ENCODE measurements around the gene AURKA. TPM values are rescaled to one million over a fixed set of nuclear protein-coding genes. Genes with fewer than 3 reads are reported as not detected.

Gene AURKA
- total and polyA plus RNA-seq, 9 of the 15 experiments (the other 6 are each of a cell fraction or from before 2014, with no cell fraction given): 72.7 to 162 (median 113) TPM

DNA sequence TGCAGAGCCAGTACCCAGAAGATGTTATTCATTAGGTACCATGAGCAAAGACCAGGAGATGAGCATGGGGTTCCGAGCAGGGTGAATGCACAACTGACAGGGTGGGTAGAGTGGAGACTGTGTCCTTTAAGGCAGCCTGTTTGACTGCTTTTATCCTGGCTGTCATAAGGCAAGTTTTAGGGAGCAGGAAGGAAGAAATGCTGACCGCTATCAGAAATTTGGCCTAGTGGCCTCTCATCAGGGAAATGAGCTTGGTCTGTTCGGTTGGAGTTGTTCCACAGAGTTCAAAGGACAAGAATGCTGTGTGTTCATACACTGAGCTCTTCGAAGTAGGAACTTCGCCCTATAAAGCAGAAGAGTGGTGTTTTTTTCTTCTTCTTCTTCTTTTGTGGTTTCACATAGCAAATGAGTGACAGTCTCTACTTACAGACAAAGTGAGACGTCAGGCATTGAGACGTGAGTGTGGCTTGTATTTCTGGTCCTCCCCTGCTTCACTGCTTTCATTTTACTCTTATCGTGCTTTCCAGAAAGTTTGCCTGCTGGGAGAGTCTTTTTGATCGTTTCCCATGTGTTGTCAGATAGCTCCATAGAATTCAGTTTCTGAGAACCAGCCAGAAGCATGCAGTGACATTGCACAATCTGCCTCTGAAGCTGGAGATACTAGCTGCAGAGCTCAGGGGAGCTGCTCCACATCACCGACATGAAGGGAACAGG is 19.9 kb upstream of the AURKA start, which contains the start of gene CASS4 (continued):
- TF ChIP-seq, protein P1, sequence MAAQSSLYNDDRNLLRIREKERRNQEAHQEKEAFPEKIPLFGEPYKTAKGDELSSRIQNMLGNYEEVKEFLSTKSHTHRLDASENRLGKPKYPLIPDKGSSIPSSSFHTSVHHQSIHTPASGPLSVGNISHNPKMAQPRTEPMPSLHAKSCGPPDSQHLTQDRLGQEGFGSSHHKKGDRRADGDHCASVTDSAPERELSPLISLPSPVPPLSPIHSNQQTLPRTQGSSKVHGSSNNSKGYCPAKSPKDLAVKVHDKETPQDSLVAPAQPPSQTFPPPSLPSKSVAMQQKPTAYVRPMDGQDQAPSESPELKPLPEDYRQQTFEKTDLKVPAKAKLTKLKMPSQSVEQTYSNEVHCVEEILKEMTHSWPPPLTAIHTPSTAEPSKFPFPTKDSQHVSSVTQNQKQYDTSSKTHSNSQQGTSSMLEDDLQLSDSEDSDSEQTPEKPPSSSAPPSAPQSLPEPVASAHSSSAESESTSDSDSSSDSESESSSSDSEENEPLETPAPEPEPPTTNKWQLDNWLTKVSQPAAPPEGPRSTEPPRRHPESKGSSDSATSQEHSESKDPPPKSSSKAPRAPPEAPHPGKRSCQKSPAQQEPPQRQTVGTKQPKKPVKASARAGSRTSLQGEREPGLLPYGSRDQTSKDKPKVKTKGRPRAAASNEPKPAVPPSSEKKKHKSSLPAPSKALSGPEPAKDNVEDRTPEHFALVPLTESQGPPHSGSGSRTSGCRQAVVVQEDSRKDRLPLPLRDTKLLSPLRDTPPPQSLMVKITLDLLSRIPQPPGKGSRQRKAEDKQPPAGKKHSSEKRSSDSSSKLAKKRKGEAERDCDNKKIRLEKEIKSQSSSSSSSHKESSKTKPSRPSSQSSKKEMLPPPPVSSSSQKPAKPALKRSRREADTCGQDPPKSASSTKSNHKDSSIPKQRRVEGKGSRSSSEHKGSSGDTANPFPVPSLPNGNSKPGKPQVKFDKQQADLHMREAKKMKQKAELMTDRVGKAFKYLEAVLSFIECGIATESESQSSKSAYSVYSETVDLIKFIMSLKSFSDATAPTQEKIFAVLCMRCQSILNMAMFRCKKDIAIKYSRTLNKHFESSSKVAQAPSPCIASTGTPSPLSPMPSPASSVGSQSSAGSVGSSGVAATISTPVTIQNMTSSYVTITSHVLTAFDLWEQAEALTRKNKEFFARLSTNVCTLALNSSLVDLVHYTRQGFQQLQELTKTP (IDR thresholded peaks at IDR 0.05; ENCODE audit: low read depth in 1 of 2, partially characterized antibody in 2 of 2): peak in 1 of 2 experiments; percentile 94
- TF ChIP-seq, protein P2, sequence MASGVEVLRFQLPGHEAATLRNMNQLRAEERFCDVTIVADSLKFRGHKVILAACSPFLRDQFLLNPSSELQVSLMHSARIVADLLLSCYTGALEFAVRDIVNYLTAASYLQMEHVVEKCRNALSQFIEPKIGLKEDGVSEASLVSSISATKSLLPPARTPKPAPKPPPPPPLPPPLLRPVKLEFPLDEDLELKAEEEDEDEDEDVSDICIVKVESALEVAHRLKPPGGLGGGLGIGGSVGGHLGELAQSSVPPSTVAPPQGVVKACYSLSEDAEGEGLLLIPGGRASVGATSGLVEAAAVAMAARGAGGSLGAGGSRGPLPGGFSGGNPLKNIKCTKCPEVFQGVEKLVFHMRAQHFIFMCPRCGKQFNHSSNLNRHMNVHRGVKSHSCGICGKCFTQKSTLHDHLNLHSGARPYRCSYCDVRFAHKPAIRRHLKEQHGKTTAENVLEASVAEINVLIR (CRISPR knock-in tag; IDR thresholded peaks at IDR 0.05): 0 out of 2 replicates have a peak, but pooled peaks have one; percentile 49
- peak; percentile 8 for TF ChIP-seq POU5F1 (IDR thresholded peaks at IDR 0.05; ENCODE audit: borderline replicate concordance, low read depth, low read length, partially characterized antibody)
- no peak for TF ChIP-seq ZNF217 (CRISPR knock-in tag; IDR thresholded peaks at IDR 0.05)
- no peak; a peak in 1 of 4 replicates for TF ChIP-seq FOXA3 (CRISPR knock-in tag; conservative IDR thresholded peaks at IDR 0.05 in 1 of 2, IDR thresholded peaks at IDR 0.05 in 1 of 2)
- peak; percentile 69 for TF ChIP-seq EGR1 (conservative IDR thresholded peaks at IDR 0.05)
- TF ChIP-seq, protein P3, sequence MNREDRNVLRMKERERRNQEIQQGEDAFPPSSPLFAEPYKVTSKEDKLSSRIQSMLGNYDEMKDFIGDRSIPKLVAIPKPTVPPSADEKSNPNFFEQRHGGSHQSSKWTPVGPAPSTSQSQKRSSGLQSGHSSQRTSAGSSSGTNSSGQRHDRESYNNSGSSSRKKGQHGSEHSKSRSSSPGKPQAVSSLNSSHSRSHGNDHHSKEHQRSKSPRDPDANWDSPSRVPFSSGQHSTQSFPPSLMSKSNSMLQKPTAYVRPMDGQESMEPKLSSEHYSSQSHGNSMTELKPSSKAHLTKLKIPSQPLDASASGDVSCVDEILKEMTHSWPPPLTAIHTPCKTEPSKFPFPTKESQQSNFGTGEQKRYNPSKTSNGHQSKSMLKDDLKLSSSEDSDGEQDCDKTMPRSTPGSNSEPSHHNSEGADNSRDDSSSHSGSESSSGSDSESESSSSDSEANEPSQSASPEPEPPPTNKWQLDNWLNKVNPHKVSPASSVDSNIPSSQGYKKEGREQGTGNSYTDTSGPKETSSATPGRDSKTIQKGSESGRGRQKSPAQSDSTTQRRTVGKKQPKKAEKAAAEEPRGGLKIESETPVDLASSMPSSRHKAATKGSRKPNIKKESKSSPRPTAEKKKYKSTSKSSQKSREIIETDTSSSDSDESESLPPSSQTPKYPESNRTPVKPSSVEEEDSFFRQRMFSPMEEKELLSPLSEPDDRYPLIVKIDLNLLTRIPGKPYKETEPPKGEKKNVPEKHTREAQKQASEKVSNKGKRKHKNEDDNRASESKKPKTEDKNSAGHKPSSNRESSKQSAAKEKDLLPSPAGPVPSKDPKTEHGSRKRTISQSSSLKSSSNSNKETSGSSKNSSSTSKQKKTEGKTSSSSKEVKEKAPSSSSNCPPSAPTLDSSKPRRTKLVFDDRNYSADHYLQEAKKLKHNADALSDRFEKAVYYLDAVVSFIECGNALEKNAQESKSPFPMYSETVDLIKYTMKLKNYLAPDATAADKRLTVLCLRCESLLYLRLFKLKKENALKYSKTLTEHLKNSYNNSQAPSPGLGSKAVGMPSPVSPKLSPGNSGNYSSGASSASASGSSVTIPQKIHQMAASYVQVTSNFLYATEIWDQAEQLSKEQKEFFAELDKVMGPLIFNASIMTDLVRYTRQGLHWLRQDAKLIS (CRISPR knock-in tag; IDR thresholded peaks at IDR 0.05): peak; percentile 24; the same call in 1 of the 2 replicates
- peak; percentile 23; the same call in 1 of the 2 replicates for TF ChIP-seq NR2C2 (CRISPR knock-in tag; IDR thresholded peaks at IDR 0.05)
- TF ChIP-seq NR2C2 (tag; IDR thresholded peaks at IDR 0.05): peak; percentile 88
- TF ChIP-seq, protein P4, sequence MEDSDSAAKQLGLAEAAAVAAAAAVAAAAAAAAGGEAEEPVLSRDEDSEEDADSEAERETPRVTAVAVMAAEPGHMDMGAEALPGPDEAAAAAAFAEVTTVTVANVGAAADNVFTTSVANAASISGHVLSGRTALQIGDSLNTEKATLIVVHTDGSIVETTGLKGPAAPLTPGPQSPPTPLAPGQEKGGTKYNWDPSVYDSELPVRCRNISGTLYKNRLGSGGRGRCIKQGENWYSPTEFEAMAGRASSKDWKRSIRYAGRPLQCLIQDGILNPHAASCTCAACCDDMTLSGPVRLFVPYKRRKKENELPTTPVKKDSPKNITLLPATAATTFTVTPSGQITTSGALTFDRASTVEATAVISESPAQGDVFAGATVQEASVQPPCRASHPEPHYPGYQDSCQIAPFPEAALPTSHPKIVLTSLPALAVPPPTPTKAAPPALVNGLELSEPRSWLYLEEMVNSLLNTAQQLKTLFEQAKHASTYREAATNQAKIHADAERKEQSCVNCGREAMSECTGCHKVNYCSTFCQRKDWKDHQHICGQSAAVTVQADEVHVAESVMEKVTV (CRISPR knock-in tag; IDR thresholded peaks at IDR 0.05): peak; percentile 28; the same call in 1 of the 2 replicates
- TF ChIP-seq, protein P5, sequence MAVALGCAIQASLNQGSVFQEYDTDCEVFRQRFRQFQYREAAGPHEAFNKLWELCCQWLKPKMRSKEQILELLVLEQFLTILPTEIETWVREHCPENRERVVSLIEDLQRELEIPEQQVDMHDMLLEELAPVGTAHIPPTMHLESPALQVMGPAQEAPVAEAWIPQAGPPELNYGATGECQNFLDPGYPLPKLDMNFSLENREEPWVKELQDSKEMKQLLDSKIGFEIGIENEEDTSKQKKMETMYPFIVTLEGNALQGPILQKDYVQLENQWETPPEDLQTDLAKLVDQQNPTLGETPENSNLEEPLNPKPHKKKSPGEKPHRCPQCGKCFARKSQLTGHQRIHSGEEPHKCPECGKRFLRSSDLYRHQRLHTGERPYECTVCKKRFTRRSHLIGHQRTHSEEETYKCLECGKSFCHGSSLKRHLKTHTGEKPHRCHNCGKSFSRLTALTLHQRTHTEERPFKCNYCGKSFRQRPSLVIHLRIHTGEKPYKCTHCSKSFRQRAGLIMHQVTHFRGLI (CRISPR knock-in tag; IDR thresholded peaks at IDR 0.05): 0 out of 2 replicates have a peak, but pooled peaks have one; percentile 57
- no peak for TF ChIP-seq KAT2B (IDR thresholded peaks at IDR 0.05; ENCODE audit: low read depth, low read length)

Measured in K562 (cell line).